HEK293 (cell line): ENCODE measurements around the gene PLOD3.

Experiments
- CTCF ChIP-seq: fragments of 450-650 bp; formaldehyde crosslinking; IDR thresholded peaks from 2 replicates; pipeline ENCODE4 v1.5.1; 2016; ENCODE audit warnings: missing biosample characterization, missing genetic modification characterization
- YY2 ChIP-seq: fragments of 450-650 bp; formaldehyde crosslinking; IDR thresholded peaks from 2 replicates; pipeline ENCODE4 v1.5.1; 2016; ENCODE audit warnings: missing biosample characterization, missing genetic modification characterization
- ZBTB11 ChIP-seq: fragments of 450-650 bp; formaldehyde crosslinking; conservative IDR thresholded peaks from 2 replicates; pipeline ENCODE4 v1.5.1; 2016; ENCODE audit warnings: low read depth, missing biosample characterization, missing genetic modification characterization
- ZBTB21 ChIP-seq: fragments of 450-650 bp; formaldehyde crosslinking; IDR thresholded peaks from 2 replicates; pipeline ENCODE4 v1.5.1; 2017; ENCODE audit warnings: missing biosample characterization, missing genetic modification characterization
- ZBTB8A ChIP-seq: fragments of 450-650 bp; formaldehyde crosslinking; IDR thresholded peaks from 2 replicates; pipeline ENCODE4 v1.5.1; 2016; ENCODE audit warnings: missing biosample characterization, missing genetic modification characterization
- ZNF133 ChIP-seq: fragments of 450-650 bp; formaldehyde crosslinking; IDR thresholded peaks from 2 replicates; pipeline ENCODE4 v1.5.1; 2016; ENCODE audit warnings: missing biosample characterization, missing genetic modification characterization
- ZNF148 ChIP-seq: fragments of 450-650 bp; formaldehyde crosslinking; IDR thresholded peaks from 2 replicates; pipeline ENCODE4 v1.5.0; 2017; ENCODE audit warnings: missing biosample characterization, missing genetic modification characterization, borderline replicate concordance
- ZNF394 ChIP-seq: fragments of 450-650 bp; formaldehyde crosslinking; IDR thresholded peaks from 2 replicates; pipeline ENCODE4 v1.5.1; 2016; ENCODE audit warnings: missing biosample characterization, missing genetic modification characterization, mild to moderate bottlenecking, moderate library complexity, borderline replicate concordance
- ZNF48 ChIP-seq: fragments of 450-650 bp; formaldehyde crosslinking; IDR thresholded peaks from 2 replicates; pipeline ENCODE4 v1.5.1; 2016; ENCODE audit warnings: missing biosample characterization, missing genetic modification characterization
- ZNF513 ChIP-seq: fragments of 450-650 bp; IDR thresholded peaks from 2 replicates; pipeline ENCODE4 v1.5.1; 2018; ENCODE audit warnings: missing biosample characterization, missing genetic modification characterization
- ZNF580 ChIP-seq: fragments of 450-650 bp; formaldehyde crosslinking; IDR thresholded peaks from 2 replicates; pipeline ENCODE4 v1.5.1; 2016; ENCODE audit warnings: missing biosample characterization, missing genetic modification characterization
- ZNF600 ChIP-seq: fragments of 450-650 bp; formaldehyde crosslinking; IDR thresholded peaks from 2 replicates; pipeline ENCODE4 v1.5.1; 2016; ENCODE audit warnings: missing biosample characterization, missing genetic modification characterization
- ZNF692 ChIP-seq: fragments of 450-650 bp; formaldehyde crosslinking; IDR thresholded peaks from 2 replicates; pipeline ENCODE4 v1.5.1; 2016; ENCODE audit warnings: missing biosample characterization, missing genetic modification characterization
- ZNF837 ChIP-seq: fragments of 450-650 bp; formaldehyde crosslinking; IDR thresholded peaks from 2 replicates; pipeline ENCODE4 v1.5.1; 2016; ENCODE audit warnings: missing biosample characterization, missing genetic modification characterization
- ZSCAN18 ChIP-seq: fragments of 450-650 bp; formaldehyde crosslinking; IDR thresholded peaks from 2 replicates; pipeline ENCODE4 v1.5.1; 2016; ENCODE audit warnings: missing biosample characterization, missing genetic modification characterization

Gene PLOD3

GRCh38 chr7:101173752-101174244, 43.6 kb downstream of the PLOD3 start (continued):
- TF ChIP-seq ZNF580 (tag by site-specific recombination) (peak; percentile 29; the same call in 1 of the 2 replicates), CTCF (tag by site-specific recombination) (no peak), ZNF48 (tag by site-specific recombination) (no peak), ZNF148 (tag by site-specific recombination) (no peak), ZNF837 (no peak), ZSCAN18 (tag by site-specific recombination) (no peak), ZNF600 (tag by site-specific recombination) (no peak; the same call in none of the 2 replicates), YY2 (no peak), ZNF394 (0 out of 2 replicates have a peak, but pooled peaks have one; percentile 33), ZNF133 (tag by site-specific recombination) (no peak), ZBTB11 (tag by site-specific recombination) (peak; percentile 37; the same call in 1 of the 2 replicates), ZNF513 (no peak), ZNF692 (tag by site-specific recombination) (no peak), ZBTB21 (tag by site-specific recombination) (no peak), ZBTB8A (tag by site-specific recombination) (no peak)
